Endothelial cell of umbilical vein (primary cell): ENCODE data around the gene CTIF. TPM values are rescaled to one million over a fixed set of nuclear protein-coding genes. Genes with fewer than 3 reads are reported as not detected.
A peak's percentile ranks its signal among the peaks of the same experiment; 100 is the strongest.

Source experiments
- BruUV-seq: library from RNA; stranded (reverse); fragments of 400-500 nt; replicated peaks from 2 replicates; lab custom pipeline; 2021; lab: Mats Ljungman, UMichigan
- CTCF ChIA-PET: fragments of 300-600, 350-600 bp; sonication (Branson Sonifier 250); formaldehyde crosslinking; loops from one replicate; lab custom pipeline; 2021; ENCODE audit warnings: antibody characterized with exemption, inconsistent platforms; lab: Charles Lee
- POLR2A ChIA-PET: fragments of 300-600, 350-600 bp; sonication (Branson Sonifier 250); formaldehyde crosslinking; loops from one replicate; lab custom pipeline; 2021; ENCODE audit warnings: antibody characterized with exemption, inconsistent platforms; lab: Charles Lee
- DNase-seq: peaks from one replicate; pipeline ENCODE4 v3.0.0-alpha.2; 2011; ENCODE audit warnings: low read depth, low spot score
- FAIRE-seq: peaks from 2 replicates; lab custom pipeline; 2011; peaks lifted over from hg19 to GRCh38; lab: Jason Lieb, UNC
- H2AFZ ChIP-seq: 2 replicates; pipeline ENCODE4 v1.6.0; 2012; ENCODE audit warnings: low read depth, low read length, control low read depth, inconsistent platforms
- H3K27ac ChIP-seq: 2 replicates; pipeline ENCODE4 v1.5.1; 2011; ENCODE audit warnings: low read depth, mild to moderate bottlenecking, control low read depth, low read length, moderate library complexity; ENCODE audit not compliant: insufficient read depth
- H3K27me3 ChIP-seq, 2 experiments: 2 replicates each; pipeline versions ENCODE4 v1.6.0 to v1.6.1; 2011; ENCODE audit warnings: low read length in 2 of 2, mixed read lengths in 1 of 2; ENCODE audit not compliant: control insufficient read depth in 2 of 2, insufficient read depth in 2 of 2
- H3K36me3 ChIP-seq, 2 experiments: 2 replicates in 1 of 2; 3 replicates in 1 of 2; pipeline ENCODE4 v1.5.1; 2011; ENCODE audit warnings: low read length in 2 of 2, mild to moderate bottlenecking in 1 of 2, moderate library complexity in 1 of 2; ENCODE audit not compliant: control insufficient read depth in 2 of 2, insufficient read depth in 2 of 2; ENCODE audit errors: extremely low read depth in 1 of 2
- H3K4me1 ChIP-seq: 3 replicates; pipeline ENCODE4 v1.5.1; 2011; ENCODE audit warnings: mild to moderate bottlenecking, low read length; ENCODE audit not compliant: control insufficient read depth, insufficient read depth; ENCODE audit errors: extremely low read depth
- H3K4me2 ChIP-seq: 2 replicates; pipeline ENCODE4 v1.6.1; 2011; ENCODE audit warnings: low read length, control low read depth, mixed read lengths; ENCODE audit not compliant: insufficient read depth
- H3K4me3 ChIP-seq, 3 experiments: fragments of 200-600 bp in 1 of 3; sonication (generic), shearing (Covaris generic) in 1 of 3; replicated peaks in 1 of 3; 2 replicates each; pipeline ENCODE4 v1.5.1; 2011 to 2016; ENCODE audit warnings: control low read depth in 3 of 3, low read length in 3 of 3, mild to moderate bottlenecking in 2 of 3, inconsistent platforms in 1 of 3, low read depth in 1 of 3, moderate library complexity in 1 of 3; ENCODE audit not compliant: insufficient read depth in 1 of 3
- H3K79me2 ChIP-seq: 2 replicates; pipeline ENCODE4 v1.6.0; 2012; ENCODE audit warnings: low read length, inconsistent platforms; ENCODE audit not compliant: control insufficient read depth, insufficient read depth
- H3K9ac ChIP-seq: replicated peaks from 2 replicates; pipeline ENCODE3; 2011; ENCODE audit warnings: low read length, control low read depth; ENCODE audit not compliant: insufficient read depth; ENCODE audit errors: extremely low read depth
- H3K9me1 ChIP-seq: replicated peaks from 3 replicates; pipeline ENCODE4 v1.6.0; 2011; ENCODE audit warnings: mild to moderate bottlenecking, low read length; ENCODE audit not compliant: control insufficient read depth, insufficient read depth; ENCODE audit errors: extremely low read depth
- H3K9me3 ChIP-seq: replicated peaks from 2 replicates; pipeline ENCODE4 v1.5.1; 2012; ENCODE audit warnings: low read length, inconsistent platforms; ENCODE audit not compliant: control insufficient read depth, insufficient read depth
- H4K20me1 ChIP-seq: replicated peaks from 2 replicates; pipeline ENCODE3; 2011; ENCODE audit warnings: mild to moderate bottlenecking, low read length; ENCODE audit not compliant: control insufficient read depth, insufficient read depth; ENCODE audit errors: extremely low read depth
- EZH2 ChIP-seq: IDR thresholded peaks from 2 replicates; pipeline ENCODE4 v1.6.1; 2012; ENCODE audit warnings: borderline replicate concordance, low read depth, mild to moderate bottlenecking, moderate library complexity, low read length, inconsistent platforms; ENCODE audit not compliant: severe bottlenecking
- MAX ChIP-seq: IDR thresholded peaks from 2 replicates; pipeline ENCODE4 v1.6.1; 2011; ENCODE audit not compliant: insufficient read depth, insufficient read length
- MYC ChIP-seq: IDR thresholded peaks from one replicate; pipeline ENCODE4 v1.6.1; 2011; ENCODE audit warnings: mild to moderate bottlenecking, low read depth, low read length
- POLR2A ChIP-seq: IDR thresholded peaks from 2 replicates; pipeline ENCODE4 v1.6.1; 2012; ENCODE audit warnings: low read depth, mild to moderate bottlenecking, control low read depth, low read length
- POLR2AphosphoS5 ChIP-seq: IDR thresholded peaks from 2 replicates; pipeline ENCODE4 v1.6.1; 2012; ENCODE audit warnings: low read depth, mild to moderate bottlenecking, control low read depth, low read length, moderate library complexity; ENCODE audit not compliant: insufficient read depth
- dilution Hi-C: fragments of 300-500 bp; cut with MboI; formaldehyde crosslinking; loops from one replicate; pipeline ENCODE4 v1.15.0; 2019; ENCODE audit warnings: low sequenced_read_pairs; ENCODE audit not compliant: extremely low pct_ligation_motif_present
- intact Hi-C: fragments of 100-400 bp; cut with micrococcal nuclease; formaldehyde crosslinking; loops from one replicate; pipeline ENCODE4 v1.10.0; 2022
- polyA plus RNA-seq, 4 experiments: library from polyadenylated mRNA; depleted of rRNA in 3 of 4; stranded (reverse) in 3 of 4; unstranded in 1 of 4; fragments of >200 nt; gene quantifications; 2 replicates each; pipeline versions ENCODE4 v1.2.1 to v1.2.3, GENCODE V29; 2011 to 2012; ENCODE audit warnings: missing spikeins in 1 of 4
- total RNA-seq: library from RNA; stranded (reverse); gene quantifications from 2 replicates; pipeline ENCODE4 v1.2.3, GENCODE V29; 2021

Gene CTIF
- total and polyA plus RNA-seq, 2 donors (not counting 3 experiments of a cell fraction or from before 2014, with no cell fraction given): 20.9 to 57.7 TPM

- BruUV-seq: no TSS peak
- Histone ChIP-seq H2AFZ (no peak overlapping the region), H3K79me2 (peaks cover 45% of the 10 kb centered on the region), H3K9ac (peak overlapping the region; percentile 32), H3K27me3 (no peaks in the 10 kb centered on the region), H4K20me1 (no peaks in the 10 kb centered on the region), H3K4me1 (peaks cover 33% of the 10 kb centered on the region), H3K4me3 (no peak overlapping the region), H3K9me1 (no peaks in the 10 kb centered on the region), H3K27ac (peak overlapping the region; percentile 85), H3K36me3 (no peaks in the 10 kb centered on the region), H3K4me2 (no peak overlapping the region), H3K9me3 (no peaks in the 10 kb centered on the region)
- ChIA-PET CTCF (interaction anchor here (1.4 to 2.8 kb wide), 6 partner anchors 10 to 119 kb away, joined by 4 to 11 read pairs (median 6); no protein-coding TSS in a partner anchor), POLR2A (interaction anchor here (0.6 kb wide), 1 partner anchor 117 kb away, joined by 5 read pairs; no protein-coding TSS in a partner anchor)
- DNase-seq (no peak), FAIRE-seq (no peak)
- dilution Hi-C loops: no loop called here
- intact Hi-C loops: loop anchor here (1.0 to 10.0 kb wide), 5 partner anchors 18 to 920 kb away; partner anchors contain the start of genes DYM and SMAD2
- TF ChIP-seq POLR2A (no peak), MYC (no peak), POLR2AphosphoS5 (no peak), EZH2 (no peak), MAX (no peak)
These were observed 6.0 kb downstream of the CTIF start for GRCh38 chr18:48544661-48545415.
